Activated CD4-positive, alpha-beta T cell treated with anti-CD3 and anti-CD28 coated beads for 36 hours (primary cell): Measurements from ENCODE around the gene PUM1. TPM values are rescaled to one million over a fixed set of nuclear protein-coding genes. Genes with fewer than 3 reads are reported as not detected.

Experiments
- ATAC-seq: fragments of 200-7000 bp; cut with Tn5 transposase; one replicate; pipeline ENCODE4 v1.10.0; 2021; ENCODE audit warnings: mild to moderate bottlenecking, moderate library complexity
- CTCF ChIA-PET: fragments of 350-600 bp; sonication (Branson Sonifier 250); formaldehyde crosslinking; loops from one replicate; lab custom pipeline; 2021; ENCODE audit warnings: antibody characterized with exemption; lab: Charles Lee
- POLR2A ChIA-PET: fragments of 350-600 bp; sonication (Branson Sonifier 250); formaldehyde crosslinking; loops from one replicate; lab custom pipeline; 2021; ENCODE audit warnings: antibody characterized with exemption, inconsistent platforms; lab: Charles Lee
- DNase-seq: peaks from one replicate; pipeline ENCODE4 v3.0.0-alpha.2; 2020
- H3K27ac Mint-ChIP-seq: one replicate; pipeline ENCODE4 v1.8.0; 2021; ENCODE audit warnings: mixed read lengths
- H3K27me3 Mint-ChIP-seq: one replicate; pipeline ENCODE4 v1.8.0; 2021; ENCODE audit warnings: mixed read lengths
- H3K36me3 Mint-ChIP-seq: one replicate; pipeline ENCODE4 v1.8.0; 2021; ENCODE audit warnings: low read depth, mixed read lengths
- H3K4me1 Mint-ChIP-seq: one replicate; pipeline ENCODE4 v1.8.0; 2021; ENCODE audit warnings: mixed read lengths
- H3K4me3 Mint-ChIP-seq: one replicate; pipeline ENCODE4 v1.8.0; 2021; ENCODE audit warnings: mild to moderate bottlenecking, moderate library complexity, mixed read lengths
- H3K9me3 Mint-ChIP-seq: one replicate; pipeline ENCODE4 v1.8.0; 2021; ENCODE audit warnings: low read depth, mixed read lengths
- intact Hi-C, 2 experiments: fragments of 100-400 bp; cut with DNase I in 1 of 2; cut with micrococcal nuclease in 1 of 2; formaldehyde crosslinking; loops; one replicate each; pipeline versions ENCODE4 v1.14.2 to v1.15.1; 2022 to 2024; cut with DNase I, micrococcal nuclease
- total RNA-seq, 2 experiments: library from RNA; stranded (reverse); gene quantifications; one replicate each; pipeline ENCODE4 v1.2.3, GENCODE V29; 2021

The PUM1 gene
- total RNA-seq, 2 experiments from 2014 or later, result 87.1 to 91.4 TPM

- ATAC-seq (no peak), DNase-seq (no peak)
- Mint-ChIP-seq H3K36me3 (peaks cover 6% of the 10 kb centered on the region), H3K4me3 (no peak overlapping the region), H3K27ac (no peak overlapping the region), H3K27me3 (no peaks in the 10 kb centered on the region), H3K4me1 (no peaks in the 10 kb centered on the region), H3K9me3 (no peaks in the 10 kb centered on the region)
- CTCF ChIA-PET, result interaction anchor here (0.7 to 8.0 kb wide), 21 partner anchors 8 to 321 kb away, joined by 3 to 70 read pairs (median 4); partner anchors contain the start of gene MATN1
- intact Hi-C loops, result loop anchor here (5.0 kb wide), 2 partner anchors 126 to 211 kb away; no protein-coding TSS in a partner anchor
- POLR2A ChIA-PET, result no interaction called here
Measured at GRCh38 chr1:30928171-30928570, 137.3 kb downstream of the PUM1 start.

DNA sequence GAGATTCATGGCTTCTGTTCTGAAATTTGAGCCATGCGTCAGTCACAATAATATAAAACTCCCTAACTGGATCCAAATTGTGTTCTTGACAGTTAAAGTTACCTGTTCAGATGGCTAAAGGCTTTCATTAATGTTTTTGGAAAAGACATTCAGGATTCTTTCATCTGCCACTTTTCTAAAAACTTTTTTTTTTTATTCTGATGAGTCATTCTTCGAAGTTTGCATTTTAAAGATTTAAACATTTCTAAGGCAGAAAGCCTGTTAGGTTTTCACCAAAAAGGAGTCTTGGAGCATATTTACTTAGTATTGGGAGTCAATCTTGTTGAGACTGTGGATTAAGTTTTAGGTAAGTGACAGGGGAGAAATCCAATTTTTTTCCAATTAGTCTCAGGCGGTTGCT is 138.1 kb downstream of the PUM1 start:
- H3K4me1 Mint-ChIP-seq, result no peaks in the 10 kb centered on the region
- no peaks in the 10 kb centered on the region for H3K9me3 Mint-ChIP-seq
- H3K27me3 Mint-ChIP-seq, result no peaks in the 10 kb centered on the region
- H3K36me3 Mint-ChIP-seq, result peaks cover 2% of the 10 kb centered on the region
- H3K4me3 Mint-ChIP-seq, result no peak overlapping the region
- ATAC-seq (no peak), DNase-seq (no peak)
- POLR2A ChIA-PET, result no interaction called here
- H3K27ac Mint-ChIP-seq, result no peak overlapping the region
- intact Hi-C loops, result loop anchor here (5.0 kb wide), 2 partner anchors 125 to 210 kb away; no protein-coding TSS in a partner anchor
- CTCF ChIA-PET, result interaction anchor here (0.8 to 8.0 kb wide), 3 partner anchors 17 to 125 kb away, joined by 3 to 70 read pairs (median 3); no protein-coding TSS in a partner anchor

DNA sequence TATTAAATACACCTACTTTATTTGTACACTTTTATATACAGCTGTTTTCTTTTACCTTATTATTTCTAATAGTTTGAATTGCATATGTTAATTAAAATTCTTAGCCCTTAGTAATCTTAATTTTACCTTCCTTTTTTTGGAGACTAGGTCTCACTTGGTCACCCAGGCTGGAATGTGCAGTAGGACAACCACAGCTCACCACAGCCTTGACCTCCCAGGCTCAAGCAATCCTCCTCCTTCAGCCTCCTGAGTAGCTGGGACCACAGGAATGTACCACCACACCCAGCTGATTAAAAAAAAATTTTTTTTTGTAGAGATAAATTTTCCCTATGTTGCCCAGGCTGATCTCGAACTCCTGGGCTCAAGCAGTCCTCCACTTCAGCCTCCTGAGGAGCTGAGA is 141.9 kb downstream of the PUM1 start:
- intact Hi-C loops, result no loop called here
- no peaks in the 10 kb centered on the region for H3K9me3 Mint-ChIP-seq
- peaks cover 4% of the 10 kb centered on the region for H3K27me3 Mint-ChIP-seq
- DNase-seq (no peak), ATAC-seq (no peak)
- no peaks in the 10 kb centered on the region for H3K4me1 Mint-ChIP-seq
- H3K4me3 Mint-ChIP-seq, result no peak overlapping the region
- no peaks in the 10 kb centered on the region for H3K36me3 Mint-ChIP-seq
- ChIA-PET POLR2A (interaction anchor here (0.6 to 0.7 kb wide), 2 partner anchors 9 to 122 kb away, joined by 3 to 6 read pairs; no protein-coding TSS in a partner anchor), CTCF (interaction anchor here (0.6 to 5.9 kb wide), 7 partner anchors 8 to 1997 kb away, joined by 3 to 40 read pairs (median 4); no protein-coding TSS in a partner anchor)
- H3K27ac Mint-ChIP-seq, result no peak overlapping the region

DNA sequence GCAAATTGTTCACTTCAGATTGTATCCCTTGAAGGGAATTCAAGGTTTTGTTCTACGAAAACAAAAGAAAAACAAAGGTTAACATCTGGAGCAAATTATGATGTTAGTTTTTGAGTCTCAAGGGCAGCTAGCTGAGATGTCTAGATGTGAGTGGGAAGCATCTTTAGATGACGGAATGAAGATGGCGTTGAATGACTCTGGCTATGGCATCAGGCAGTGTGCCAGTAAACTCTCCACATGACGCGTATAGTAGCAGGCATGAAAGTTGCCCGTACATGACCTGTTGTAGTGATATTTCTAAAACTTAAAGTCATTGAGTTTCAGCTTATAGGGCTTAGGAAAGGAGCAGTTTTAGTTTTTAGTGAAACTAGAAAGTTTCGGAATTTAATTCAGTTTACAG is 144.7 kb downstream of the PUM1 start:
- no peaks in the 10 kb centered on the region for H3K9me3 Mint-ChIP-seq
- intact Hi-C loops, result no loop called here
- peaks cover 4% of the 10 kb centered on the region for H3K27me3 Mint-ChIP-seq
- ChIA-PET POLR2A (no interaction called here), CTCF (interaction anchor here (0.9 to 5.9 kb wide), 7 partner anchors 8 to 202 kb away, joined by 3 to 40 read pairs (median 6); no protein-coding TSS in a partner anchor)
- no peaks in the 10 kb centered on the region for H3K4me1 Mint-ChIP-seq
- no peaks in the 10 kb centered on the region for H3K36me3 Mint-ChIP-seq
- H3K27ac Mint-ChIP-seq, result no peak overlapping the region
- no peak overlapping the region for H3K4me3 Mint-ChIP-seq
- ATAC-seq, result no peak
- no peak for DNase-seq

- no peak overlapping the region for H3K4me3 Mint-ChIP-seq
- DNase-seq, result no peak
- ChIA-PET POLR2A (interaction anchor here (0.7 kb wide), 1 partner anchor 65 kb away, joined by 3 read pairs; no protein-coding TSS in a partner anchor), CTCF (interaction anchor here (0.7 to 5.9 kb wide), 7 partner anchors 8 to 268 kb away, joined by 3 to 40 read pairs (median 6); no protein-coding TSS in a partner anchor)
- ATAC-seq, result no peak
- peaks cover 4% of the 10 kb centered on the region for H3K27me3 Mint-ChIP-seq
- no peaks in the 10 kb centered on the region for H3K36me3 Mint-ChIP-seq
- H3K4me1 Mint-ChIP-seq, result no peaks in the 10 kb centered on the region
- H3K9me3 Mint-ChIP-seq, result no peaks in the 10 kb centered on the region
- H3K27ac Mint-ChIP-seq, result no peak overlapping the region
- intact Hi-C loops, result no loop called here
Measured at GRCh38 chr1:30919025-30919881, 146.3 kb downstream of the PUM1 start.

- Mint-ChIP-seq H3K36me3 (no peaks in the 10 kb centered on the region), H3K4me1 (peaks cover 2% of the 10 kb centered on the region), H3K27me3 (peaks cover 4% of the 10 kb centered on the region), H3K9me3 (no peaks in the 10 kb centered on the region), H3K27ac (no peak overlapping the region), H3K4me3 (no peak overlapping the region)
- intact Hi-C loops, result no loop called here
- no peak for ATAC-seq
- no peak for DNase-seq
- ChIA-PET POLR2A (no interaction called here), CTCF (interaction anchor here (0.6 kb wide), 1 partner anchor 41 kb away, joined by 3 read pairs; no protein-coding TSS in a partner anchor)
Measured at GRCh38 chr1:30916296-30916695, 149.2 kb downstream of the PUM1 start.

DNA sequence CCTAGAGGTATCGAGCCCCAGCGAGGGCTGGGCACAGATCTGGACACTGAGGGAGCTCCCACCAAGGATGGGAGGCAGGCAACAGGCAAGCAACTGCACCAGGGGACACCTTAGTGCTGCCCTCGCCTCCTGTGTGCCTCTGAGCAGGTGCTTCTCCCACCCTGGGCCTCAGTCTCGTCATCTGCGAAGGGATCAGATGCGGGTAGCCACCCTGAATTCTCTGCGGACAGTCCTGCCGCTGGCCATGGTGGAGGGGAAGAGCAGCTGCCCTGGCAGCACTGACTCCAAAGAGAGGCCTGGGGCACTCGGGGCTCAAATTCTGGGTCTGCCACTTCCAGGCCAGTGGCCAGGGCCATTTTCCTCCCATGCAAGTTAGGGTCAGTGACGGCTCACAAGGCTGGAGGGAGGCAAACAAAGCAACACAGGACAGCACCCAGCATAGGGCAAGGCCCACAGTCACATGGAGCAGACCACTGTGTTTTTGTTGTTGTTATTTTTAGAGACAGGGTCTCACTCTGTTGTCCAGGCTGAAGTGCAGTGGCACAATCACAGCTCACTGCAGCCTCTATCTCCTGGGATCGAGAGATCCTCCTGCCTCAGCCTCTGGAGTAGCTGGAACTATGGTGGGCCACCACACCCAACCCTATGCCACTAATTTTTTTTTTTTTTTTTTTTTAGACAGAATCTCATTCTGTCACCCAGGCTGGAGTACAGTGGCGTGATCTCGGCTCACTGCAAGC is 149.9 kb downstream of the PUM1 start:
- no peaks in the 10 kb centered on the region for H3K9me3 Mint-ChIP-seq
- ATAC-seq (no peak), DNase-seq (no peak)
- CTCF ChIA-PET, result interaction anchor here (0.6 to 8.0 kb wide), 6 partner anchors 11 to 196 kb away, joined by 3 to 145 read pairs (median 4); no protein-coding TSS in a partner anchor
- POLR2A ChIA-PET, result no interaction called here
- H3K27ac Mint-ChIP-seq, result no peak overlapping the region
- peaks cover under 1% of the 10 kb centered on the region for H3K27me3 Mint-ChIP-seq
- H3K4me1 Mint-ChIP-seq, result peaks cover 2% of the 10 kb centered on the region
- no peak overlapping the region for H3K4me3 Mint-ChIP-seq
- no peaks in the 10 kb centered on the region for H3K36me3 Mint-ChIP-seq
- intact Hi-C loops, result no loop called here

DNA sequence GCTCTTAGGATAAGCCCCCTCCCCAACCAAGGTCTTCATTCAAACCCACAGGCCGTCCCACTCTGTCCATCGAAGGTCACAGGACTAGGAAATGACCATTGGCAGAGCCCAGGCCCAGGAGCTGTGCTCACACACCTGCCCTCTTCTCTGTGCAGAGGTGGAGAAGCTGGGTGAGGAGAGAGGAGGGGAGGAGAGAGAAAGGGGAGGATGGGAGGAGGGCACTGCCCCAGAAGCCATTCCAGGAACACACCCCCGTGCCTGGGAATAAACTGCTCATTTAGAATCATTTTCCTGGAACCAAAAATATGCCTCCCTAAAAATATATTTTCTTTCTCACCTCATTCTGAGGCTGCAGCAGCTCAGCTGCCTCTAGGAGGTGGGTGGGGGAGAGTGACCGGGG is 150.6 kb downstream of the PUM1 start:
- Mint-ChIP-seq H3K27me3 (no peaks in the 10 kb centered on the region), H3K27ac (no peak overlapping the region), H3K4me3 (no peak overlapping the region), H3K36me3 (no peaks in the 10 kb centered on the region), H3K9me3 (no peaks in the 10 kb centered on the region), H3K4me1 (peaks cover 2% of the 10 kb centered on the region)
- POLR2A ChIA-PET, result no interaction called here
- CTCF ChIA-PET, result interaction anchor here (0.7 to 8.0 kb wide), 7 partner anchors 8 to 195 kb away, joined by 3 to 145 read pairs (median 5); no protein-coding TSS in a partner anchor
- no peak for DNase-seq
- intact Hi-C loops, result no loop called here
- no peak for ATAC-seq

DNA sequence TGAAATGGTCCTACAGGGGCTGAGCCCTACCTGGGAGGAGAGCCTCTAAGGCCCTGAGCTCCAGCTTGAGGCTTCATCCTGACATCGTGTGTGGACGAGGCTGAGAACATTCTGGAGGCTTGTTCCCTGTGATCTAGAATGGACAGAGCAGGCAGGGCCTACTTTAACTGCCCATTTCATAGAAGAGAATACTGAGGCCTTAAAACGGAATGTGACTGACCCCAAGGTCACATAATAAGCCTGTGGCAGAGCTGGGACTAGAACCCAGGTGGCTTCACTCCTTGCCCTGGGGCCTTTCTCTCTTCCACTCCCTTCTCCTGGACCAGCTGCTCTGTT is 151.0 kb downstream of the PUM1 start:
- Mint-ChIP-seq H3K9me3 (no peaks in the 10 kb centered on the region), H3K27ac (no peak overlapping the region), H3K4me3 (no peak overlapping the region), H3K36me3 (no peaks in the 10 kb centered on the region), H3K4me1 (peaks cover 2% of the 10 kb centered on the region), H3K27me3 (peaks cover 4% of the 10 kb centered on the region)
- ChIA-PET CTCF (interaction anchor here (0.7 to 8.0 kb wide), 7 partner anchors 8 to 194 kb away, joined by 3 to 145 read pairs (median 5); no protein-coding TSS in a partner anchor), POLR2A (no interaction called here)
- intact Hi-C loops, result no loop called here
- DNase-seq (no peak), ATAC-seq (no peak)

DNA sequence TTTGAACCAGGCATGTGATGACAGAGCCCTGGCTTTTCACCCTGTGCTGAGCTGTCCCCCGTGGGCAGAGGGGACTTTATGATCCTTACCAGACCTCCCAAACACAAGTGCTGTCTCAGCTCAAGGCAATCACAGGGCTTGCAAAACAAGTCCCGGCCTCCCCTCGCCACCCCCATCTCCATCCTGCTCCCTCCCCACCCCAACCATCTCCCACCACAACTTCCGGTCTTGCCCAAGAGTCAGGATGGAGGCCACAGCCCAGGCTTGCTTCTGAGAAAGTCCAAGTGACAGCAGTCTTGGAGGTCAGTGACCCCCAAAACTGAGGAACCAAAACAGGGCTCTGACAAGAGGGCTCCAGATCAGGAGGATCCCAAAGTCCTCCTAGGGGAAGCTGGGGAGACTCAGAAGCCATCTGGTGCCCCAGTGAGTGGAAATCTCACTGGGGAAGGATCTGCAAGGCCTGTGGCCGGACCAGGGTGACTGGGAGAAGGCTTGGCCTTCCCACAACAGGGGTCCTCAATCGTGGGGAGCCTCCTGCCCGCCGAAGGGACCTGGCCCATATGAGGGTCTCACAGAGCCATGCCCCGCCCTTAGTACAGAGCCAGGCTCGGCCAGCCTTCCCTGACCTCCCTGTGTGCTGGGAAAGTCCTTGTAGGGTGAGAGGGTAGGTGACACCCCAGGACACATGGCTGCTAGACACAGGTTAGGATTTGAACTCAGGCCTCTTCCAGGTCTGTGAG is 152.4 kb downstream of the PUM1 start:
- intact Hi-C loops, result no loop called here
- Mint-ChIP-seq H3K4me3 (no peak overlapping the region), H3K27me3 (peaks cover 10% of the 10 kb centered on the region), H3K36me3 (no peaks in the 10 kb centered on the region), H3K27ac (no peak overlapping the region), H3K9me3 (no peaks in the 10 kb centered on the region), H3K4me1 (peaks cover 7% of the 10 kb centered on the region)
- ChIA-PET CTCF (interaction anchor here (1.1 to 8.0 kb wide), 5 partner anchors 10 to 109 kb away, joined by 3 to 145 read pairs (median 7); no protein-coding TSS in a partner anchor), POLR2A (no interaction called here)
- no peak for DNase-seq
- ATAC-seq, result no peak
